OCI-M1 (cell line): ENCODE measurements around the gene ZFYVE9.
A peak's percentile ranks its signal among the peaks of the same experiment; 100 is the strongest.
"Not testable (repeated sequence)": the region's sequence is repeated elsewhere in the genome, so short reads cannot be mapped to it uniquely, and the experiment has no call there.

Source experiments
- DNase-seq: peaks from one replicate; lab custom pipeline; 2025; lab: John Stamatoyannopoulos, UW

The ZFYVE9 gene

DNA sequence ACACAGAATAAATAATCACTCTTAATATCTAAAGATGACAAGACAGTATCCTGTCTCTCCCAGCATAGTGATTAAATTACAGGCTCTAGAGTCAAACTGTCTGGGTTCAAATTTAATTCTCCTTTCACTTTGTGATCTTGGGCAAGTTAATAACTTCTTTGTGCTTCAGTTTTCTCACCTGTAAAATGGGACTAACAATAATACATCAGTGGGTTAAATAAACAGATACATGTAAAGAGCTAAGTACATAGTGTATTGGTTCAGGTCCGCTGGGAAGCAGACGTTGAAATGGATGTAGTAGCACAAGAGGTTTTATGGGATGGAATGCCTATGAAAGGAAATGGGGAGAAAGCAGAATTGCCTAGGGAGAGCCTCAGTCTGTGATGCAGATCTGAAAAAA lies 10.7 kb downstream of the ZFYVE9 start:
- DNase-seq, result no peak

GRCh38 chr1:52153010-52153409 lies 11.1 kb downstream of the ZFYVE9 start:
- DNase-seq, result no peak

GRCh38 chr1:52153898-52154297 lies 12.0 kb downstream of the ZFYVE9 start:
- no peak for DNase-seq

DNA sequence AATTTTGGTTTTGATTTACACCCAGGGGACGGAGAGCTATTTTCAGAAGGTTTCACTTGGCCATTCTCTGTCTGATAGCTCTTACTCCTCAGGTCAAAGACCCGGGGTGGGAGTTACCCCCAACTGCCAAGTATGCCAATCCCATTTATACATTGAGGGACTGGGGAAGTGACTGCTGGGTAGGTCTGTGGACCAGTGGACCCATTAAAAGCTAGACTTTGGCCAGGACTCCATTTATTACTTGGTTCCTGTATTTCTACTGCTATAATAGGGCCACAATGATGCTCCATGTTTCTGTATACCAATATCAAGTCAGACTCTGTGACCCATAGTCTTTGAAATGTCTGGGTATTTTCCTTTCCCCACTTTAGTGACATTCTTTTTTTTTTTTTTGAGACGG lies 14.6 kb downstream of the ZFYVE9 start:
- no peak for DNase-seq

DNA sequence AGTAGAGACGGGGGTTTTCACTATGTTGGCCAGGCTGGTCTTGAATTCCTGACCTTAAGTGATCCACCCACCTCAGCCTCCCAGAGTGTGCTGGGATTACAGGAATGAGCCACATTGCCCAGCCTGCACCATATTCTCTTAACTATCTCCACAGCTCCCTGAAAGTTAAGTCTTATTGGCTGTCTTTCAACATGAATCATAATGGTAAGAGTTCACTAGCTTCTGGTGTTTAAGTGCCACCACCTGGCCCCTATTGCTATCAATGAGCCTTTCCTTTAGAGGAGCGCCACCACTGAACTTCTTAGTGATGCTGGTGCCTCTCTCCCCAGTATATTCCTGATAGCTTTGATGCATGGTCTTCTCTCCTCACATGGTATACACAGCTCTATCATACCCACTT lies 15.7 kb downstream of the ZFYVE9 start:
- DNase-seq, result no peak

DNA sequence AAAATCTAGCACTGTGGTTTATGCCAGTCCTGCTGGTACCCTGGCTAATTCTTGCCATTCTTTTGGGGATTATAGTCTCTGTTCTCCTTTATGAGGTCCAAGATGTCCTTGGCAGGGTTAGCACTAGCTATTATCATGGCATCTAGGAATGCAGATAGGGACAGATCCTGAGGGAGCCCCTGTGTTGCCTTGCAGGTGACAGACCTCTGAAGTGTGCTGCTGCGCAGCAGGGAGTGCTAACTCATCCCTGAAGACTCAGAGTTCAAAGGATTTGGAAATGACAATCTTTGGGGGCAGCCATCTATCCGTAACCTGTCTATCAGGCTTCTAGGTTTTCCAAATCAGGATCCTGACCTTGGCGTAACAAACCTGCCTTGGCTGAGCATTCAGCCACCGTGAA lies 16.3 kb downstream of the ZFYVE9 start:
- no peak for DNase-seq

GRCh38 chr1:52159033-52159789 lies 17.3 kb downstream of the ZFYVE9 start:
- no peak for DNase-seq

- DNase-seq, result no peak
Measured at GRCh38 chr1:52162947-52163346, 21.1 kb downstream of the ZFYVE9 start.

GRCh38 chr1:52164604-52165003 lies 22.7 kb downstream of the ZFYVE9 start:
- DNase-seq, result no peak

- DNase-seq, result no peak
Measured at GRCh38 chr1:52166996-52167753, 25.3 kb downstream of the ZFYVE9 start.

DNA sequence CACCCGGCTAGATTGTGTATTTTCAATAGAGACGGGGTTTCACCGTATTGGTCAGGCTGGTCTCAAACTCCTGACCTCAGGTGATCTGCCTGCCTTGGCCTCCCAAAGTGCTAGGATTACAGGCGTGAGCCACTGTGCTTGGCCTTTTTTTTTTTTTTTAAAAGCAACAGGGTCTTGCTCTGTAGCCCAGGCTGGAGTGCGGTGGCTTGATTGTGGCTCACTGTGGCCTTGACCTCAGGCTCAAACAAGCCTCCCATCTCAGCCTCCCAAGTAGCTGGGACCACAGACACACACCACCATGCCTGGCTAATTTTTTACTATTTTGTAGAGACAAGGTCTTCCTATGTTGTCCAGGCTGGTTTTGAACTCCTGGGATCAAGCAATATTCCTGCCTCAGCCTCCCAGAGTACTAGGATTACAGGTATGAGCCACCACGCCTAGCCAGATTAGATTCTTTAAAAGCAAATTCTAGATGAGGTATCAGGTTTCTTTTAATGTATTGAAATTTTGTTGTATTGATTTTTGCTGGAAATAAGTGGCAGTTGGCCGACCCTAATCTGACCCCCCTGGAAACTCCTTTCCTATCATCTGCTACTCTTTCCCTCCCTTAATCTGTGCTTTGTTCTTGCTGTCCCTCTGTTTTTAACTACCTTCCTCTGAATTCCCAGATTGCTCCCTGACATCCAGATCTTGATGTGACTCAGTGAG lies 26.6 kb downstream of the ZFYVE9 start:
- DNase-seq, result no peak

GRCh38 chr1:52171149-52171548 lies 29.3 kb downstream of the ZFYVE9 start:
- DNase-seq, result not testable (repeated sequence)

- no peak for DNase-seq
Measured at GRCh38 chr1:52179073-52179472, 37.2 kb downstream of the ZFYVE9 start.

- no peak for DNase-seq
Measured at GRCh38 chr1:52180176-52180575, 38.3 kb downstream of the ZFYVE9 start.

- not testable (repeated sequence) for DNase-seq
Measured at GRCh38 chr1:52181759-52182158, 39.9 kb downstream of the ZFYVE9 start.

- not testable (repeated sequence) for DNase-seq
Measured at GRCh38 chr1:52182328-52182727, 40.4 kb downstream of the ZFYVE9 start.

DNA sequence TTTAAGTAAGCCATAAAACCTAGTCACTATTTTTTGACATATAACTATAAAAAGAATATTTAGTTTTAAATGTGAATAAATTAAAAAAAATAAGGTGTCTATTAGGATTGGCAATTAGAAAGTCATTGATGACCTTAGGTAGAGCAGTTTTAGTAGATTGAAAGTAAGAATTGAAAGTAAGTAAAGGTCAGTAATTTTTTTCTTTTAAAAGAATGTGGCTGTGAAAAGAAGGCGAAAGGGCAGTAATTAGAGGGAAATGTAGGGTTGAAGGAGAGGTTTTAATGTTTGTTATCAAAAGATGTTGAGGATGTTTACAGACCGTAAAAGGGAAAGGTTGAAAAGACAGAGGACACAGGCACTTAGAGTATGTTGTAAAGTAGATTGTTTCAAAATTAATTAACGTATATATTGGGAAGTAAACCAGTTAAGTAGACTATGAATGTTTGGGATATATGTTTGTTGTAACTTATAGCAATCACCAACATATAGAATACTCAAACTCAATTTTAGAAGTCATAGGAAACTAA lies 41.0 kb downstream of the ZFYVE9 start:
- no peak for DNase-seq

DNA sequence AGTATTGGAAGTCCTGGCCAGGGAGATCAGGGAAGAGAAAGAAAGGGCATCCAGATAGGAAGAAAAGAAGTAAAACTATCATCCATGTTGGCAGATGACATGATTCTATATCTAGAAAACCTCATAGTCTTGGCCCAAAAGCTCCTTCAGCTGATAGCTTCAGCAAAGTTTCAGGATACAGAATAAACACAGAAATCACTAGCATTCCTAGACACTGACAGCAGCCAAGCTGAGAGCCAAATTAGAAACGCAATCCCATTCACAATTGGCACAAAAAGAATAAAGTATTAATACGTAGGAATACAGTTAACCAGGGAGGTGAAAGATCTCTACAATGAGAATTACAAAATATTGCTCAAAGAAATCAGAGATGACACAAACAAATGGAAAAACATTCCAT lies 44.6 kb downstream of the ZFYVE9 start:
- DNase-seq, result no peak

DNA sequence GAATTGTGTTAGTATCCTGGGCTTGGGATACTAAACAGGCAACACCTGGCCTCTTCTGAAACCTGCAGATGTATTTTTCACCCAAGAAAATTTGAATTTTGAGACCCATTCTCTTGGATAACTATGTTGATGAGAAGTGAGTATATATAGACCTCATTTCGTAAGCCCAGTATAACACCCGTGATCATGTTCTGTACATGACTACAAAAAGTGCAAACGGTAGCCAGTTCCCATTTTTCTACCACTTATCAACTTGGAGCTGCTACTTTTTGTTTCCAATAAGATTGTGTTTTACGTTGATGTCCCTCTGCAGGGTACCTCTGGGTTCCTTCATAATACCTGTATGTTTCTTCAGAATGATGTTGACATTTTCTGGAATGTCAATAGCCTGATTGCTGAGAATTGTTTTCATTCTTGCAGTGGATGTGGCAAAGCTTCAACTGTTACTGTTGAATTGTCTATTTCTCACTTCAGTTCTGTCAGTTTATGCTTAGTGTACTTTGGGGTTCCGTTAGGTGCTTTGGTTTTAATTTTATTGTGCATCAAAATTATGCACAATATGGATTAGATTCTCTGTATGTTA lies 48.1 kb downstream of the ZFYVE9 start:
- no peak for DNase-seq

DNA sequence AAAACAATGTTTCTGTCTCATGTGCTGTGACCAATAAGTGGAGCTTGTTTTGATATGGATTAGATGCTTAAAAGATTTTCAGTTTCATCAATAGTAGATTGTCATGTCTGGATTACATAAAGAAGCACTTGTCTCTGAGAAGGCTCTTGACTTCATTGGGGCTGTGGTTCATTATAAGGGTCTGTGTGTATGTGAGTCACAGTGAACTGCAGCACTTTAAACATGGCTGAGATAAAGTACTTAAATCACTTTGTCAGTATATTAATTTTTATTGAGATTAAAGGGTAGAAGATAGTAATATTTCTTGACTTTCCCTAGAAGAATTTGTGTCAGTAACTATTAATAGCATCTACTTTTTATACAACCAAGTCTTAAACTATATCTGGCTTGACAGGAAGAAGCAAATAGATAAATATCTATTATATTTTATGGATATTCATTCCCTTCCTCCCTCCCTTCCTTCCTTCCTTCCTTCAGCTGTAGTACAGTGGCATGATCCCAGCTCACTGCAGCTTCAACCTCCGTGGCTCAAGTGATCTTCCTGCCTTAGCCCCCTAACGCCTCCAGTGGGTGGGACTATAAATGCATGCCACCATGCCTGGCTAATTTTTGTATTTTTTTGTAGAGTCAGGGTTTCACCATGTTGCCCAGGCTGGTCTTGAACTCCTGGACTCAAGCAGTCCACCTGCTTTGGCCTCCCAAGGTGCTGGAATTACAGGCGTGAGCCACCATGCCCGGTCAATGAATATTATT lies 48.8 kb downstream of the ZFYVE9 start:
- peak; percentile 20 for DNase-seq

GRCh38 chr1:52191395-52191965 lies 49.6 kb downstream of the ZFYVE9 start:
- DNase-seq, result peak; percentile 61
